H9 (cell line): ENCODE measurements around the gene COL4A2. TPM values are rescaled to one million over a fixed set of nuclear protein-coding genes. Genes with fewer than 3 reads are reported as not detected.

Experiments
- DNase-seq: peaks from one replicate; pipeline ENCODE4 v3.0.0-alpha.2; 2017
- H2AFZ ChIP-seq: one replicate; pipeline ENCODE4 v1.6.1; 2013; ENCODE audit warnings: mild to moderate bottlenecking, low read length, control low read depth, moderate library complexity
- H2AK5ac ChIP-seq: 2 replicates; pipeline ENCODE4 v1.6.1; 2013; ENCODE audit warnings: low read length, control low read depth, mixed read lengths; ENCODE audit not compliant: insufficient read length
- H2BK120ac ChIP-seq: one replicate; pipeline ENCODE4 v1.6.1; 2013; ENCODE audit warnings: low read depth, mild to moderate bottlenecking, low read length, control low read depth, inconsistent platforms; ENCODE audit not compliant: poor library complexity, severe bottlenecking
- H2BK12ac ChIP-seq: 2 replicates; pipeline ENCODE4 v1.6.1; 2013; ENCODE audit warnings: low read length, control low read depth, mixed read lengths, low read depth; ENCODE audit not compliant: insufficient read length
- H2BK15ac ChIP-seq: 2 replicates; pipeline ENCODE4 v1.6.1; 2013; ENCODE audit warnings: low read depth, low read length, control low read depth
- H2BK20ac ChIP-seq: one replicate; pipeline ENCODE4 v1.6.1; 2013; ENCODE audit warnings: low read depth, mild to moderate bottlenecking, low read length, control low read depth, inconsistent platforms; ENCODE audit not compliant: poor library complexity, severe bottlenecking
- H2BK5ac ChIP-seq: 2 replicates; pipeline ENCODE4 v1.6.1; 2013; ENCODE audit warnings: low read length, control low read depth, mixed read lengths; ENCODE audit not compliant: insufficient read length
- H3K14ac ChIP-seq: 2 replicates; pipeline ENCODE4 v1.6.1; 2013; ENCODE audit warnings: low read length, control low read depth; ENCODE audit not compliant: insufficient read depth
- H3K18ac ChIP-seq: 2 replicates; pipeline ENCODE4 v1.6.1; 2013; ENCODE audit warnings: low read depth, mild to moderate bottlenecking, mixed read lengths, low read length, control low read depth; ENCODE audit not compliant: insufficient read length
- H3K23ac ChIP-seq: 2 replicates; pipeline ENCODE4 v1.6.1; 2013; ENCODE audit warnings: low read length, control low read depth, mixed read lengths, low read depth; ENCODE audit not compliant: insufficient read length
- H3K23me2 ChIP-seq: 2 replicates; pipeline ENCODE4 v1.6.1; 2013; ENCODE audit warnings: low read depth, mild to moderate bottlenecking, mixed read lengths, low read length, control low read depth; ENCODE audit not compliant: insufficient read length, poor library complexity, severe bottlenecking
- H3K27ac ChIP-seq: 2 replicates; pipeline ENCODE4 v1.5.1; 2013; ENCODE audit warnings: low read length, control low read depth, mixed read lengths, low read depth; ENCODE audit not compliant: insufficient read length
- H3K27me3 ChIP-seq: 2 replicates; pipeline ENCODE4 v1.6.1; 2013; ENCODE audit warnings: low read length, control low read depth, inconsistent platforms; ENCODE audit not compliant: insufficient read depth
- H3K4ac ChIP-seq: 2 replicates; pipeline ENCODE4 v1.6.1; 2013; ENCODE audit warnings: low read depth, mild to moderate bottlenecking, control low read depth, inconsistent platforms, low read length, moderate library complexity
- H3K4me1 ChIP-seq: 2 replicates; pipeline ENCODE4 v1.6.1; 2013; ENCODE audit warnings: low read length, control low read depth, inconsistent platforms; ENCODE audit not compliant: insufficient read depth
- H3K4me2 ChIP-seq: 2 replicates; pipeline ENCODE4 v1.6.1; 2013; ENCODE audit warnings: low read length, control low read depth, mixed read lengths; ENCODE audit not compliant: insufficient read length, insufficient read depth
- H3K56ac ChIP-seq: 2 replicates; pipeline ENCODE4 v1.6.1; 2013; ENCODE audit warnings: low read depth, mild to moderate bottlenecking, mixed read lengths, low read length, control low read depth; ENCODE audit not compliant: insufficient read length
- H3K79me1 ChIP-seq: 2 replicates; pipeline ENCODE4 v1.6.1; 2013; ENCODE audit warnings: low read depth, mild to moderate bottlenecking, moderate library complexity, low read length, control low read depth, inconsistent platforms; ENCODE audit not compliant: insufficient read depth, poor library complexity, severe bottlenecking
- H3K79me2 ChIP-seq: 2 replicates; pipeline ENCODE4 v1.6.1; 2013; ENCODE audit warnings: low read length, control low read depth, inconsistent platforms; ENCODE audit not compliant: insufficient read depth
- H3K9ac ChIP-seq: 2 replicates; pipeline ENCODE4 v1.6.1; 2013; ENCODE audit warnings: low read length, control low read depth, mixed read lengths; ENCODE audit not compliant: insufficient read length; ENCODE audit errors: extremely low read depth
- H3K9me3 ChIP-seq: one replicate; pipeline ENCODE4 v1.6.1; 2013; ENCODE audit warnings: low read depth, low read length, inconsistent platforms; ENCODE audit not compliant: control insufficient read depth
- H3T11ph ChIP-seq: one replicate; pipeline ENCODE4 v1.6.1; 2013; ENCODE audit warnings: mild to moderate bottlenecking, low read length, control low read depth, inconsistent platforms
- H4K20me1 ChIP-seq: one replicate; pipeline ENCODE4 v1.6.1; 2013; ENCODE audit not compliant: control insufficient read depth, insufficient read length, insufficient read depth
- H4K5ac ChIP-seq: 2 replicates; pipeline ENCODE4 v1.6.1; 2013; ENCODE audit warnings: low read depth, mild to moderate bottlenecking, mixed read lengths, low read length, control low read depth; ENCODE audit not compliant: insufficient read length
- H4K8ac ChIP-seq: replicated peaks from 2 replicates; pipeline ENCODE4 v1.6.1; 2013; ENCODE audit warnings: low read length, control low read depth, mixed read lengths, low read depth; ENCODE audit not compliant: insufficient read length
- H4K91ac ChIP-seq: 2 replicates; pipeline ENCODE4 v1.6.1; 2013; ENCODE audit warnings: low read depth, mild to moderate bottlenecking, moderate library complexity, mixed read lengths, low read length, control low read depth; ENCODE audit not compliant: insufficient read length
- H3K27ac Mint-ChIP-seq, 3 experiments: 2 replicates in 2 of 3; 3 replicates in 1 of 3; pipeline ENCODE4 v1.8.0; 2020 to 2021; ENCODE audit warnings: mixed read lengths in 3 of 3, mild to moderate bottlenecking in 1 of 3, moderate library complexity in 1 of 3
- H3K27me3 Mint-ChIP-seq: 2 replicates; pipeline ENCODE4 v1.8.0; 2021; ENCODE audit warnings: low read depth, mild to moderate bottlenecking, moderate library complexity, mixed read lengths
- H3K36me3 Mint-ChIP-seq, 3 experiments: 2 replicates in 2 of 3; 3 replicates in 1 of 3; pipeline ENCODE4 v1.8.0; 2020 to 2021; ENCODE audit warnings: low read depth in 3 of 3, mixed read lengths in 3 of 3; ENCODE audit not compliant: insufficient read depth in 1 of 3
- H3K4me1 Mint-ChIP-seq, 2 experiments: 2 replicates each; pipeline ENCODE4 v1.8.0; 2020; ENCODE audit warnings: mixed read lengths in 2 of 2
- H3K4me3 Mint-ChIP-seq, 2 experiments: 2 replicates in 1 of 2; 3 replicates in 1 of 2; pipeline ENCODE4 v1.8.0; 2020 to 2021; ENCODE audit warnings: mild to moderate bottlenecking in 2 of 2, mixed read lengths in 2 of 2, moderate library complexity in 1 of 2
- H3K9me3 Mint-ChIP-seq, 2 experiments: 2 replicates in 1 of 2; 3 replicates in 1 of 2; pipeline ENCODE4 v1.8.0; 2020; ENCODE audit warnings: mild to moderate bottlenecking in 2 of 2, mixed read lengths in 2 of 2, moderate library complexity in 1 of 2
- WGBS: extraction: QIAGEN DNeasy Blood & Tissue Kit; methylation state at CpG from one replicate; pipeline ENCODE4 v1.1.7; 2013; ENCODE audit warnings: missing lambda C conversion rate, low lambda C conversion rate, mixed read lengths; ENCODE audit not compliant: insufficient read length; ENCODE audit errors: extremely low coverage; 5-methylcytosine and 5-hydroxymethylcytosine counted together
- total RNA-seq: library from RNA; stranded (reverse); gene quantifications from 2 replicates; pipeline ENCODE4 v1.2.1, GENCODE V29; 2021
- TF ChIP-seq, protein P1 (sequence below): fragments of 200-600 bp; sonication (generic); conservative IDR thresholded peaks from 3 replicates; pipeline ENCODE4 v1.8.0; 2021; ENCODE audit warnings: antibody characterized with exemption, mild to moderate bottlenecking

The COL4A2 gene
- total RNA-seq, 1 experiment from 2014 or later, result 76.5 TPM

DNA sequence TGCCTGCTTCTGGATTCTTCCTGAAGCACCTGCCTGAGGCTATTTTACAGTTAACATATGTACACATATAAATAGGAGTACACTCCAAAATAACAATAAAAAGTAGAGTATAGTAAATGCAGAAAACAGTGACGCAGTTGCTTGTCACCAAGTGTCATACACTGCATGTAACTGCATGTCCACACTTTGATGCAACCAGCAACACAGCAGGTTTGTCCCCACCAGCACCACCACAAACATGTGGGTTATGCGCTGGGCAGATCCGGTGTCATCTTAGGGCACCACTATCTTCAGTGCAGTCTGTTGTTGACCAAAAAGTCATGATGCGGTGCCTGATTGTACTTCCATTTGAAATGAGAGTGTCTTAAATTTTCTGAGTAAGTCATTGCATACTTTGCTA is 51.3 kb downstream of the COL4A2 start:
- no peaks in the 10 kb centered on the region for H3K79me2 ChIP-seq
- H3K79me1 ChIP-seq, result no peaks in the 10 kb centered on the region
- Mint-ChIP-seq H3K4me1 (peaks cover 13 to 26% of the 10 kb centered on the region in 2 experiments), H3K9me3 (no peaks in the 10 kb centered on the region), H3K27ac (no peak overlapping the region), H3K36me3 (peaks cover 2 to 12% (median 9%) of the 10 kb centered on the region in 3 experiments; a peak in 5 of 7 replicates), H3K4me3 (no peak overlapping the region), H3K27me3 (no peaks in the 10 kb centered on the region)
- H2BK5ac ChIP-seq, result no peak overlapping the region
- no peak overlapping the region for H3K14ac ChIP-seq
- H4K5ac ChIP-seq, result no peak overlapping the region
- no peaks in the 10 kb centered on the region for H3K9me3 ChIP-seq
- no peak overlapping the region for H4K8ac ChIP-seq
- H2AK5ac ChIP-seq, result no peak overlapping the region
- H4K20me1 ChIP-seq, result no peaks in the 10 kb centered on the region
- H2BK12ac ChIP-seq, result no peak overlapping the region
- no peak overlapping the region for H3K4me2 ChIP-seq
- H3K56ac ChIP-seq, result no peak overlapping the region
- H3K23ac ChIP-seq, result no peak overlapping the region
- no peak overlapping the region for H2BK120ac ChIP-seq
- peaks cover 4% of the 10 kb centered on the region for H3K4me1 ChIP-seq
- H3K27ac ChIP-seq, result no peak overlapping the region
- H3K18ac ChIP-seq, result no peak overlapping the region
- H2BK20ac ChIP-seq, result no peak overlapping the region
- WGBS, result no CpG with 5 or more reads among the region's 4 CpGs
- no peak overlapping the region for H2AFZ ChIP-seq
- no peak overlapping the region for H3K4ac ChIP-seq
- H3T11ph ChIP-seq, result no peak overlapping the region
- TF ChIP-seq, protein P1, sequence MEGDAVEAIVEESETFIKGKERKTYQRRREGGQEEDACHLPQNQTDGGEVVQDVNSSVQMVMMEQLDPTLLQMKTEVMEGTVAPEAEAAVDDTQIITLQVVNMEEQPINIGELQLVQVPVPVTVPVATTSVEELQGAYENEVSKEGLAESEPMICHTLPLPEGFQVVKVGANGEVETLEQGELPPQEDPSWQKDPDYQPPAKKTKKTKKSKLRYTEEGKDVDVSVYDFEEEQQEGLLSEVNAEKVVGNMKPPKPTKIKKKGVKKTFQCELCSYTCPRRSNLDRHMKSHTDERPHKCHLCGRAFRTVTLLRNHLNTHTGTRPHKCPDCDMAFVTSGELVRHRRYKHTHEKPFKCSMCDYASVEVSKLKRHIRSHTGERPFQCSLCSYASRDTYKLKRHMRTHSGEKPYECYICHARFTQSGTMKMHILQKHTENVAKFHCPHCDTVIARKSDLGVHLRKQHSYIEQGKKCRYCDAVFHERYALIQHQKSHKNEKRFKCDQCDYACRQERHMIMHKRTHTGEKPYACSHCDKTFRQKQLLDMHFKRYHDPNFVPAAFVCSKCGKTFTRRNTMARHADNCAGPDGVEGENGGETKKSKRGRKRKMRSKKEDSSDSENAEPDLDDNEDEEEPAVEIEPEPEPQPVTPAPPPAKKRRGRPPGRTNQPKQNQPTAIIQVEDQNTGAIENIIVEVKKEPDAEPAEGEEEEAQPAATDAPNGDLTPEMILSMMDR, result no peak
- H2BK15ac ChIP-seq, result no peak overlapping the region
- H3K23me2 ChIP-seq, result no peaks in the 10 kb centered on the region
- H4K91ac ChIP-seq, result no peak overlapping the region
- no peak for DNase-seq
- H3K27me3 ChIP-seq, result no peaks in the 10 kb centered on the region
- no peak overlapping the region for H3K9ac ChIP-seq
